HS-27A (cell line): ENCODE measurements around the gene NHERF1.

Experiments used
- DNase-seq: peaks from one replicate; pipeline ENCODE4 v3.0.0-alpha.2; 2012; ENCODE audit warnings: low read depth, missing footprints

NHERF1 gene

GRCh38 chr17:74808714-74809430 lies 60.4 kb downstream of the NHERF1 start:
- DNase-seq: no peak

DNA sequence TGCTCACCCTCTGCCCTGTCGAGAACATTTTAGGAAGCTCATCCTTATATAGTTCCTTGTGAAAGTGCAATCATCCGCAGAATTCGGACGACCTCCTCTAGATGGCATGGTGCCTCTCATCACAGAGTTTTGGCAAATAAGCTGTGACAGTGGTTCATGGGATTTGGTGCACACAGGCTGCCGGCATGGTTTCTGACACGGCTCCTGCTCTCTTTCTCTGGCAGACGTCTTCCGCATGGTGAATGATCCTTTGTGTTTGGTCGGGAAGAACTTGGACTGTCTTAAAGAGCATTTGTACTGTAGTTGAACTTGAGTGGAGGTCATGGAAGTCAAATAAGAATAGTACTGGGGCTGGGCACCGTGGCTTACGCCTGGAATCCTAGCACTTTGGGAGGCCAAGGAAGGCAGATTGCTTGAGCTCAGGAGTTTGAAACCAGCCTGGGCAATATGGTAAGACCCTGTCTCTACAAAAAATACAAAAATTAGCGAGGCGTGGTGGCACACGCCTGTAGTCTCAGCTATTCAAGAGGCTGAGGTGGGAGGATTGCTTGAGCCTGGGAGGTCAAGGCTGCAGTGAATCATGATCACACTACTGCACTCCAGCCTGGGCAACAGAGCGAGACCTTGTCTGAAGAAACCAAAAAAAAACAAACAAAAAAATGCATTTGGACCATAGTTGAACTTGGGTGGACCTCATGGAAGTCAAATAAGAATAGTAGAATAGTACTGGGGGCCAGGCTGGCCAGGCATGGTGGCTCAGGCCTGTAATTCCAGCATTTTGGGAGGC lies 62.5 kb downstream of the NHERF1 start:
- DNase-seq: no peak

DNA sequence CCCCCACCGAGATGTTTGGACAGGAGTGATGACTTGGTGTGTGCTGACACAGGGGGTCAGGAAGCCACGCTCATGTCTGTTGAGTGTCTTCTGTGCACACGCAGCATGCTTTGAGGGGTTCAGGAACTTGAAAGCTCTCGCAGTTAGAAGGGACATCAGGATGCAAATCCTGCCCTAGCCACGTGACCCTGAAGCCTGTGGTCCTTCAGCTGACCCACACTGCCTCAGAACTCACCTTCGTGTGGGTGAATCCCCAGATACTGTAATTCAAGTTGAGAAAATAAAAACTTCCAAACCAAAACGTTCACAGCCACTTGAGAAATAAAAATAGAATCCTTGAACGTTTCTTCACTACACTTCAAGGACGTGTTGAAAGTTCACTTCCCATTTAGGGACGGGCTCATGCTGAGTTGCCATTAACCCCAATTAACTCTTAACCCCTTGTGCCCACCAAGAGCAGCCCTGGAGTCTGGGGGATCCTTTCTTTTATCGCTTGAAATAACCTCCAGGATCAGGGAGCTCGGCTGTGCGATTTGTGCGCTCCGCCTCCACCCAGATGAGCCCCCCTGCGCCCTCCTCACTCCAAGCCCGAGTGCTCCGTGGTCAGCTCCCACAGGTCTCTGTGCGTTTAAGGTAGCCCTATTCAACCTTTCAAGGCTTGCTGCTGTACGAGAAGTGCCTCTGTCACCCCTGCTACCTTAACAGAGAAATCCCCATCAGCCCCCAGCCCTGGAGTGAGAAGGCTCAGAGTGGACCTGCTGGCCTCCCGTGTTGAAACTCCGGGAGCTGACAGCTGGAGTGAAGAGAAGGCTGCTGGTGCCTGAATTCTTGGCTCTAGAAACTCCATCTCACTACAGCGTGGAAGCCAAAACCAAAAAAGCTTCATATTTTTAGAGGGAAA lies 63.9 kb downstream of the NHERF1 start:
- DNase-seq: no peak

DNA sequence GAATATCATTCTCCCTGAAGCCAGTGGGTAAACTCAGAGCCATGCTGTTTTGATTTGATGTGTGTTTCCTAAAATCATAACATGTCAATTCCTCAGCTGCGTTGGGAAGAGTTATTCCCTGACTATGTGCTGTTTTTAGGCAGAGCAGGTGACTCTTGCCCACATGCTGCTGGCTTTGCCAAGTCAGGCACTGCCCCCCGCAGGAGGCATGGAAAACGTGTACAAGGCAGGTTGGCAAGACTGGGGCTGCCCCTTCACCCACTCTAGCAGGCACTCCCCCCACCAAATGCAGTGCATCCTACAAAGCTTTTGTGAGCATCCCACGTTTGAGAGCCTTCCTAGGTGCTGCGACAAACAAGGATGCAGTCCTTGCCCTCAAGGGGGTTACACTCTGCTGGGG lies 66.0 kb downstream of the NHERF1 start:
- DNase-seq: no peak

DNA sequence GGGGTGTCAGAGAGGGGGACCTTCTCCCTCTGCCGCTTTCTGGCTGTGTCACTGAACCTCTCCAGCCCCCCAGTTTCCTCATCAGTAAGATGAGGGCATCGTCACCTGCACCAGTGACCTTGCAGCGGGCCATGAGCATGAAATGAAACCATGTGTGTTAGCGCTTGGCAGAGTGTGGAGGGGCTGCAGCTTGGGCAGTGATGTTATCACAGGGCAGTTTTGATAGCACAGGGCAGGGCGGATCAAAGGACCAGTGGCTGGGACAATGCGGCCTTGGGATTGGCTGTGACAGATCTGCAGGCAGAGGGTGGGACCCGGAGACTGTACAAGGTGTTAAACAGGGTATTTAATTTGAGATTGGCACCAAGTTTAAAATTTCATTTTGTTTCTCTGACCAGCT lies 66.6 kb downstream of the NHERF1 start:
- DNase-seq: no peak

GRCh38 chr17:74815550-74816370 lies 67.3 kb downstream of the NHERF1 start:
- DNase-seq: no peak

DNA sequence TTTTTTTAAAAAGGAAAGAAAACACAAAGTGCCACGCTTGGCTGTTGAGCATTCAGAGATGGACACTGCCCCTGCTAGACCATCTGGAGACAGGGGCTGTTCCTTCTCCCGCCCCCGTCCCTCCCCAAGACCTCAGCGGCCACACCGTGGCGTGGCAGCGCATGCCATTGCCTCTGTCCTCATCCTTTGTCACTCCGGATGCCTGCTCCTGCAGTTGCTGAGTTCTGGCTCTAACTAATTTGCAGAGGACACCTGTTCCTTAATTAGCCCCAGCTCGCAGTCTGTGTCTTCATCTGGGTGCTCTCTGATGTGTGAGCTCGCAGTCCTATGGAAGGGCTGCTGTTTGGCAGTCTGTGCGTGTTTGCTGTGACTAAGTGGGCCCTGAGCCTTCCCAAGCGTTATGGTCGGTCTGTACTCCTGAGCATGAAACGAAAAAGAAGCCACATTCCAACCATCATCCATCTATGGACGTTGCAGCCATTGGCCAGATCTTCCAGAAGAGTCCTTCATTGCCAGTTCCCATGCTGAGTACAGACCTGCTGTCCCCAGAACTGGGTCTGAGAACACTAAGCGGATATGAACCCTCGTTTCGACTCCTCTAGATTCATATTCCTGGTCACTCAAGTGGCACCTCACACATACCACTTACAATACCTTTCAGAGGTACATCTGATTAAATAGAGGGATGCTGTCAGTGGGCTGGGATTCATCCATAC lies 68.6 kb downstream of the NHERF1 start:
- no peak for DNase-seq

DNA sequence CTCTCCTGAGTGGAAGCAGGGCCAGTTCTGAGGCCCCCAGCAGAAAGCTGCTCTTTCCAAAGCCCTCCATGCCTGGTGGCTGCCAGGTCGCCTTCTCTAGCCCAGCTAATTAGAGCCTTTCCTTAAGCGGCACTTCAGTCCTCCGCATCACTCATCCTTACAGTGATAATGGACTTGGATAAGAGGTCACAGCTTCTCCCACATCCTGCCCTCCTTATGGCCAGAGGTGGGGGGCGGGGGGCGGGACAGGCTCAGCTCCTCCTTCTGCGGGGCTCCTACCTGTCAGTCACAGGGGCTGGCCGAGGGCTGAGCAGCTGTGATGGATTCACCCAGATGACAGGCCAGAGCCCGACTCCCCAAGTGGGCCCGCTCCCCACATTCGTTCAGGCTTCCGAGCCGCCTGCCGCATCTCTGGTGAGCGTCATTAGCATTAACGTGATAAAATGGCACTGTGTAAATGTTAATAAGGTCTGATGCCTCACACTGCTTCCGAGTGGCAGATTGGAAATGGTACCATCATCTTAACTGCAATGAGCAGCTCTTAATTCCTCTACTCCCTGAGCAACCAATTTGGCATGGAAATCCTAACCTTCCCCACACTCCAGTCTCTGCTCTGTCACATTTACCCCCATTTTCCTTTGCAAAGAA lies 70.0 kb downstream of the NHERF1 start:
- DNase-seq: no peak
